HuH-7.5 (cell line): Measurements from ENCODE around the gene SHC1.
"Not testable (repeated sequence)": the region's sequence is repeated elsewhere in the genome, so short reads cannot be mapped to it uniquely, and the experiment has no call there.

Source experiments
- DNase-seq: peaks from one replicate; pipeline ENCODE4 v3.0.0; 2011; ENCODE audit warnings: low spot score

SHC1 gene

DNA sequence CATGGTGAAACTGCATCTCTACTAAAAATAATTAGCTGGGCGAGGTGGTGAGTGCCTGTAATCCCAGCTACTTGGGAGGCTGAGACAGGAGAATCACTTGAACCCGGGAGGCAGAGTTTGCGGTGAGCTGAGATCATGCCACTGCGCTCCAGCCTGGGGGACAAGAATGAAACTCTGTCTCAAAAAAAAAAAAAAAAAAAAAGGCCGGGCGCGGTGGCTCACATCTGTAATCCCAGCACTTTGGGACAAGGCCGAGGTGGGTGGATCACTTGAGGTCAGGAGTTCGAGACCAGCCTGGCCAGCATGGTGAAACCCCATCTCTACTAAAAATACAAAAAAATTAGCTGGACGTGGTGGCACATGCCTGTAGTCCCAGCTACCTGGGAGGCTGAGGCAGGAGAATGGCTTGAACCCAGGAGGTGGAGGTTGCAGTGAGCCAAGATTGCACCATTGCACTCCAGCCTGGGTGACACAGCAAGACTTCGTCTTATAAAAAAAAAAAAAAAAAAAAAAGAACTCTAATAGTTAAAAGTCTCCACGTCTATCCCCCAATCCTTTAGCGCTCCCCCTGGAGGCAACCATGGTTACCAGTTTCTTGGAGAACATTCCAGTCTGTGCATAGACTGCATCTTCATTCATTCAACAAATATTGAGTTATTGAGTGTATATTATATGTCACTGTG lies 24.9 kb upstream of the SHC1 start:
- not testable (repeated sequence) for DNase-seq

- DNase-seq = peak; percentile 1
These were observed 24.0 kb upstream of the SHC1 start for GRCh38 chr1:154994591-154994990.

DNA sequence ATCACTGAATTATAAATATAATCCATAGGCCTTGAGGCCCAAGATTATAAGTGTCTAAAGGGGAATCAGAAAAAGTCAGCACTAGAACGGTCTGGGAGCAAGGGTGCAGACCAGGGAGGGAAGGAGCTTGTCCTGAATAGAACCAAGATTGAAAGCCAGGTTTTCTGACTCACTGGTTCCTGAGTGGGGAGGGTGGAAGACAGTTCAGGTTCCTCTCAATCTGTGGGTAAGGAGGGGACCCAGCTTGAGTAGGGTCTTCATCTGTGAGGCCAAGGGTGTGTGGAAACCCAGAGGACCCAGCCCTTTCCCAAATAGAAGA lies 23.7 kb upstream of the SHC1 start:
- peak; percentile 1 for DNase-seq

- DNase-seq = peak; percentile 4
These were observed 23.2 kb upstream of the SHC1 start, which contains the start of gene LENEP for GRCh38 chr1:154993572-154994268. Gene LENEP (plus strand): TSS chr1:154993586. CDS start chr1:154993608, 22 bp downstream.

DNA sequence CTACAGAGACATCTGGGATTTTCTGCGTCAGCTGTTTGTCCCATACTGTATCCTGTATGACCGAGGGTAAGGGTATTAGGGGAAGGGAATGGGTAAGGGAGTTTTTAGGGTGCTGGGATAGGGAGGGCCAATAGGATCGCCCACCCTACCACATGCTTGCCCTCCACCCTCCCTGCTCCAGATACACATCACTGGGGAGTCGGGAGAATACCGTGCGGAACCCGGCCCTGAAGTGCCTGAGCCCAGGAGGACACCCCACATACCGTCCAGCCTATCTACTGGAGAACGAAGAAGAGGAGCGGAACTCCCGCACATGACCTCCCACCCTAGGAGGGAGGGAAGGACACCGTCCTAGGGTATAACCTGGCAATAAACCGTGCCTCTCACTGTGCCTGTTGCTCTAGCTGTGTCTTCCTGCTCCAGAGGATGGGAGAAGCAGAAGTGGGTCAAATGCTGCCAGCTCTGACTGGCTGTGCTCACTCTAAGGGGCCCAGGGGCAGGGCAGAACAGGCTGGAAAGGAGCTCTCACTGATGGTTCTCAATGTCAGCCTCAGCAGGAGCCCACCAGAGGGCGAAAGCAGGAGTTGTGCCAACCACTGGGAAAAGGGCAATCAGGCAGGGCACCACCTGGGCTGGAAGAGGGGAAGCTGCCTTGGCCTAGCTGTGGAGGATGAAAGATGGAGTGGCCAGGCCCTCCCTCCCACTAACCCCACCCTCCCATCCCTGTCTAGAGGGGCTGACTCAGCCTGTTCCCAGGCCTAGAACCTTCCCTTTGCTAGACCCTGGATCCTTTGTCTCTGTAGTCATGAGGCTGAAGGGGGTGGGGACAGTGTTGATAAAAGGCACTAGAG lies 22.4 kb upstream of the SHC1 start:
- peak; percentile 7 for DNase-seq

- DNase-seq = no peak
These were observed 19.7 kb upstream of the SHC1 start for GRCh38 chr1:154990276-154990675.

- no peak for DNase-seq
These were observed 18.8 kb upstream of the SHC1 start for GRCh38 chr1:154989195-154989860.

DNA sequence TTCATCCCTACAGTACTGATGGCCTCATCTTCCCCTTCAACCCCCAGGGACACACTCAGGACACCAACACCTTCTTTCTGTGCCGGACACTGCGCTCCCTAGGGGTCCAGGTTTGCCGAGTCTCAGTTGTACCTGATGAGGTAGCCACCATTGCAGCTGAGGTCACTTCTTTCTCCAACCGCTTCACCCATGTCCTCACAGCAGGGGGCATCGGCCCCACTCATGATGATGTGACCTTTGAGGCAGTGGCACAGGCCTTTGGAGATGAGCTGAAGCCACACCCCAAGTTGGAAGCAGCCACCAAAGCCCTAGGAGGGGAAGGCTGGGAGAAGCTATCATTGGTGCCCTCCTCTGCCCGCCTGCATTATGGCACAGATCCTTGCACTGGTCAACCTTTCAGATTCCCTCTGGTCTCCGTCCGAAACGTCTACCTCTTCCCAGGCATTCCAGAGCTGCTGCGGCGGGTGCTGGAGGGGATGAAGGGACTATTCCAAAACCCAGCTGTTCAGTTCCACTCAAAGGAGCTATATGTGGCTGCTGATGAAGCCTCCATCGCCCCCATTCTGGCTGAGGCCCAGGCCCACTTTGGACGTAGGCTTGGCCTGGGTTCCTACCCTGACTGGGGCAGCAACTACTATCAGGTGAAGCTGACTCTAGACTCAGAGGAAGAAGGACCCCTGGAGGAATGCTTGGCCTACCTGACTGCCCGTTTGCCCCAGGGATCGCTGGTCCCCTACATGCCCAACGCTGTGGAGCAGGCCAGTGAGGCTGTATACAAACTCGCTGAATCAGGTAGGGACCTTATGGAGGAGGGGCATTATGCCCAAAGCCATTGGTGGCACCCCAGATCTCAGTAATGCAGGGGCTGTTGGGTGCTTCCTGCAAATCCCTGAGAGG lies 17.8 kb upstream of the SHC1 start:
- no peak for DNase-seq

GRCh38 chr1:154987326-154987725 lies 16.8 kb upstream of the SHC1 start:
- no peak for DNase-seq

GRCh38 chr1:154986736-154987135 lies 16.2 kb upstream of the SHC1 start:
- DNase-seq = not testable (repeated sequence)

GRCh38 chr1:154983776-154984466 lies 13.4 kb upstream of the SHC1 start:
- DNase-seq = no peak

GRCh38 chr1:154982897-154983648 lies 12.5 kb upstream of the SHC1 start, which contains the start of gene FLAD1:
Gene FLAD1 (plus strand): TSS chr1:154983344. CDS start chr1:154983695, 351 bp downstream.
- DNase-seq = peak; percentile 98

DNA sequence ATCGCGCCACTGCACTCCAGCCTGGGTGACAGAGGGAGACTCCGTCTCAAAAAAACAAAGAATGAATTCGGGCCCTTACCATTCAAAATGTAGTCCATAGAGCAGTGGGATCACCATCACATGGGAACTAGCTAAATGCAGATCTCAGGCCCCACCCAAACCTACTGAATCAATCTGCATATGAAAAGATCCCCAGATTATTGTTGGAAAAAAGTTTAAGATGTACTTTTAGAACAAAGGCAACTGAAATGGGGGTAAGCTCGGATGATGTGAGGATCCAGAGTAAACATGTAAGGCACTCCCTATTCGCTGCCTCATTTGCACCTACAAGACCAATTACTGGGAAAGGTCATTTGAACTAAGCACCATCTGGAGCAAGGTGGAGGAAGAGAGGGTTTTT lies 11.8 kb upstream of the SHC1 start:
- no peak for DNase-seq

- DNase-seq = no peak
These were observed 7.8 kb upstream of the SHC1 start for GRCh38 chr1:154978360-154978759.

DNA sequence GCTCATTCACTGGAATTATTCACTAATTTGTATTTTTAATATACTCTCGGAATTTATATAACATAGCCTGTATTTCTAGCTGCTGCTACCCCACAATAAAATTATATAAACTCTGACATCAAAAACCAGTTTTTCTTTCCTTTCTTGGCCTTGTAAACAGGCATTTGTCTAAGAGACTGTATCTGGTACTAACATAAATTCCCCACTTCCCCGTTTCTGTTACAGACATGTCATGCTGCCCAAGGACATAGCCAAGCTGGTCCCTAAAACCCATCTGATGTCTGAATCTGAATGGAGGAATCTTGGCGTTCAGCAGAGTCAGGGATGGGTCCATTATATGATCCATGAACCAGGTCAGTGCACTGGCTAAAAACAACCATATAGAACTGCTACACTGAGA lies 7.2 kb upstream of the SHC1 start:
- not testable (repeated sequence) for DNase-seq

GRCh38 chr1:154975409-154976059 lies 5.0 kb upstream of the SHC1 start:
- DNase-seq = no peak

GRCh38 chr1:154974808-154975408 lies 4.4 kb upstream of the SHC1 start:
- DNase-seq = peak; percentile 78

DNA sequence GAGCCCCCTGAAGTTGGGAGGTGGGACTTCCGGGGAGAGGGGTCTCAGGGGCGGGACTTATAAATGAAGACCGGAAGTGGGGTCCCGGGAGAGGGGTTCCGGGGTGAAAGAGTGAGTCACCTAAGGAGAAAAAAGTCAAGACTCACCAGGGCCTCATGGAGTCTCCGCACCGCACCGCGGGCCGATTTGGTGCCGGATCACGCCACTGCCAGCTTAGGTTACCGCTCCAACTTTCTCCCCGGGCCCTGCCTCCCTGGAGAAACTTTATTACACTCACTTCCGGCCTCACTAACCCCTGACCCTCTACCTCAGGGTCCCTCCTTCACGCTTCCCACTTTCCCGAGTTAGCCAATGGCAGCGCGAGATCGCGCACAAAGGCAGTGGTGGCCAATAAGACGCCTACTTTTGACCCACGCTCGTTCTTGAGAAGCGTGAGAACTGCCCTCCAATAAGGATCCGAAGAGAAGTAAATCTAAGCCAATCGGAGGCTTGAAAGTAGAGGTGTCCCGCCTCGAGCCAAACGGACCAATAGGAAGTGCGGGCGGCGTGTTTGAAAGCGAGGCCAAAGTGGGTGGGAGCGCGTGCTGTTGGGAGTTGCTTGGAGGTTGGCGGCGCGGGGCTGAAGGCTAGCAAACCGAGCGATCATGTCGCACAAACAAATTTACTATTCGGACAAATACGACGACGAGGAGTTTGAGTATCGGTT lies 3.7 kb upstream of the SHC1 start, which contains the start of gene CKS1B:
TSS of gene CKS1B (plus strand) at position 580 of the 706 bp plus-strand sequence. CDS start at position 645, 65 bp downstream.
- peak; percentile 95 for DNase-seq
